Nephron (organoid): ENCODE results near the gene ICA1.
A peak's percentile ranks its signal among the peaks of the same experiment; 100 is the strongest.

Source experiments
- H3K27ac Mint-ChIP-seq, 3 experiments: 2 replicates each; pipeline ENCODE4 v1.8.0; 2020; ENCODE audit warnings: mixed read lengths in 3 of 3, mild to moderate bottlenecking in 2 of 3, moderate library complexity in 1 of 3
- H3K27me3 Mint-ChIP-seq: 2 replicates; pipeline ENCODE4 v1.8.0; 2021; ENCODE audit warnings: low read depth, mild to moderate bottlenecking, moderate library complexity, mixed read lengths
- H3K36me3 Mint-ChIP-seq: 2 replicates; pipeline ENCODE4 v1.8.0; 2020; ENCODE audit warnings: low read depth, mixed read lengths
- H3K4me1 Mint-ChIP-seq: 2 replicates; pipeline ENCODE4 v1.8.0; 2020; ENCODE audit warnings: mixed read lengths
- H3K4me3 Mint-ChIP-seq, 3 experiments: 2 replicates each; pipeline ENCODE4 v1.8.0; 2020; ENCODE audit warnings: mild to moderate bottlenecking in 3 of 3, mixed read lengths in 3 of 3, moderate library complexity in 2 of 3
- H3K9me3 Mint-ChIP-seq: 2 replicates; pipeline ENCODE4 v1.8.0; 2020; ENCODE audit warnings: mixed read lengths
- CTCF ChIP-seq, 3 experiments: fragments of 200-600 bp; sonication (generic); IDR thresholded peaks; one replicate each; pipeline ENCODE4 v1.5.0; 2021; ENCODE audit warnings: antibody characterized with exemption in 3 of 3; ENCODE audit not compliant: unreplicated experiment in 3 of 3

The ICA1 gene

GRCh38 chr7:8154272-8154671, 107.7 kb downstream of the ICA1 start:
- H3K27ac Mint-ChIP-seq = peak overlapping the region; percentile 67 to 94 (median 78)
- peaks cover 4% of the 10 kb centered on the region for H3K4me1 Mint-ChIP-seq
- H3K27me3 Mint-ChIP-seq = no peaks in the 10 kb centered on the region
- TF ChIP-seq CTCF (IDR thresholded peaks at IDR 0.05; ENCODE audit: unreplicated experiment in 3 of 3) = no peak
- H3K4me3 Mint-ChIP-seq = peak overlapping the region in 1 of 3 experiments; percentile 33
- H3K36me3 Mint-ChIP-seq = no peaks in the 10 kb centered on the region
- H3K9me3 Mint-ChIP-seq = peaks cover 3% of the 10 kb centered on the region

- no peak for TF ChIP-seq CTCF (IDR thresholded peaks at IDR 0.05; ENCODE audit: unreplicated experiment in 3 of 3)
- peaks cover 6% of the 10 kb centered on the region for H3K4me1 Mint-ChIP-seq
- H3K9me3 Mint-ChIP-seq = peaks cover 3% of the 10 kb centered on the region
- no peaks in the 10 kb centered on the region for H3K36me3 Mint-ChIP-seq
- peak overlapping the region in 1 of 3 experiments; percentile 14 for H3K27ac Mint-ChIP-seq
- no peak overlapping the region for H3K4me3 Mint-ChIP-seq
- H3K27me3 Mint-ChIP-seq = no peaks in the 10 kb centered on the region
Measured at GRCh38 chr7:8152489-8153192, 109.3 kb downstream of the ICA1 start.

GRCh38 chr7:8151161-8151725, 110.7 kb downstream of the ICA1 start:
- H3K27me3 Mint-ChIP-seq = no peaks in the 10 kb centered on the region
- TF ChIP-seq CTCF (IDR thresholded peaks at IDR 0.05; ENCODE audit: unreplicated experiment in 3 of 3) = no peak
- H3K27ac Mint-ChIP-seq = no peak overlapping the region
- no peaks in the 10 kb centered on the region for H3K36me3 Mint-ChIP-seq
- H3K4me3 Mint-ChIP-seq = no peak overlapping the region
- peaks cover 18% of the 10 kb centered on the region for H3K4me1 Mint-ChIP-seq
- peaks cover 3% of the 10 kb centered on the region for H3K9me3 Mint-ChIP-seq

- no peak overlapping the region for H3K4me3 Mint-ChIP-seq
- H3K27me3 Mint-ChIP-seq = no peaks in the 10 kb centered on the region
- peaks cover 3% of the 10 kb centered on the region for H3K9me3 Mint-ChIP-seq
- peak overlapping the region in 2 of 3 experiments; percentile 18 to 39 for H3K27ac Mint-ChIP-seq
- H3K36me3 Mint-ChIP-seq = no peaks in the 10 kb centered on the region
- H3K4me1 Mint-ChIP-seq = peaks cover 31% of the 10 kb centered on the region
- no peak for TF ChIP-seq CTCF (IDR thresholded peaks at IDR 0.05; ENCODE audit: unreplicated experiment in 3 of 3)
Measured at GRCh38 chr7:8149222-8149621, 112.7 kb downstream of the ICA1 start.

GRCh38 chr7:8147760-8148463, 114.1 kb downstream of the ICA1 start:
- Mint-ChIP-seq H3K27ac (no peak overlapping the region), H3K36me3 (no peaks in the 10 kb centered on the region), H3K4me1 (peaks cover 35% of the 10 kb centered on the region), H3K9me3 (peaks cover 2% of the 10 kb centered on the region), H3K27me3 (no peaks in the 10 kb centered on the region), H3K4me3 (no peak overlapping the region)
- no peak for TF ChIP-seq CTCF (IDR thresholded peaks at IDR 0.05; ENCODE audit: unreplicated experiment in 3 of 3)
